HG02885 (cell line): ENCODE data around the gene SNCB.

Experiments used
- ATAC-seq: cut with Tn5 transposase; IDR thresholded peaks from one replicate; pipeline ENCODE4 v1.9.1; 2021; ENCODE audit warnings: mild to moderate bottlenecking; ENCODE audit not compliant: unreplicated experiment, poor library complexity

Gene SNCB

DNA sequence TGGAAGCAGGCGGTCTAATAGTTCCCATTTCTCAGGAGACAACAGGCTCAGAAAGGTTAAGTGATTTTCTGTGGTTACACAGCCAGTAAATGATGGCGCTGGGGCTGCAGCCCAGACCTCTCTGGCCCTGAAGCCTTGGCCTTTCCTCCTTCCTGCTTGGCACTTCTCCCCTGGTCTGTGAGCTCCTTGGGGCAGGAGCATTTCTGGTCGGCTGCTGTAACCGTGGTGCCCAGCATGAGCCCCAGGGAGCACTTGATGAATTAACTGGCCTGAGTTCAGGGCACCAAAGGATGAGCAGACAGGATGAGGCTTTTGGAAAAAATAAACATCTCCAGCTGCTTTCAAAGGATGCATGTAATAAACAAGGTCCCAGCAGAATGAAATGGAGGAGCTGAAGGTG, 51.0 kb downstream of the SNCB start:
- ATAC-seq, result no peak

DNA sequence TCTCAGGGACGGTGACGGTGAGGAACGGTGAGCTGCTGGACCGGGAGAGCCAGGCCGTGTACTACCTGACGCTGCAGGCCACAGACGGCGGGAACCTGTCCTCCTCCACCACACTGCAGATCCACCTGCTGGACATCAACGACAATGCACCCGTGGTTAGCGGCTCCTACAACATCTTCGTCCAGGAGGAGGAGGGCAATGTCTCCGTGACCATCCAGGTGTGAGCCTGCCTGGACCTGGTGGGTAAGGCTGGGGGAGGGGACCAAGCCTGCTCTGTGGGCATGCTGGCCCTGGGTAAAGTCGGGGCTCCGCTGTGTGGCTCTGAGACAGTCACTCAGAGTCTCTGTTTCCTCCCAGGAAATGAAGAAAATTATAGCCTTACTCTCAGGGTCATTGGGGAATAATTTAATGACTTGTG, 51.9 kb downstream of the SNCB start:
- ATAC-seq, result no peak

DNA sequence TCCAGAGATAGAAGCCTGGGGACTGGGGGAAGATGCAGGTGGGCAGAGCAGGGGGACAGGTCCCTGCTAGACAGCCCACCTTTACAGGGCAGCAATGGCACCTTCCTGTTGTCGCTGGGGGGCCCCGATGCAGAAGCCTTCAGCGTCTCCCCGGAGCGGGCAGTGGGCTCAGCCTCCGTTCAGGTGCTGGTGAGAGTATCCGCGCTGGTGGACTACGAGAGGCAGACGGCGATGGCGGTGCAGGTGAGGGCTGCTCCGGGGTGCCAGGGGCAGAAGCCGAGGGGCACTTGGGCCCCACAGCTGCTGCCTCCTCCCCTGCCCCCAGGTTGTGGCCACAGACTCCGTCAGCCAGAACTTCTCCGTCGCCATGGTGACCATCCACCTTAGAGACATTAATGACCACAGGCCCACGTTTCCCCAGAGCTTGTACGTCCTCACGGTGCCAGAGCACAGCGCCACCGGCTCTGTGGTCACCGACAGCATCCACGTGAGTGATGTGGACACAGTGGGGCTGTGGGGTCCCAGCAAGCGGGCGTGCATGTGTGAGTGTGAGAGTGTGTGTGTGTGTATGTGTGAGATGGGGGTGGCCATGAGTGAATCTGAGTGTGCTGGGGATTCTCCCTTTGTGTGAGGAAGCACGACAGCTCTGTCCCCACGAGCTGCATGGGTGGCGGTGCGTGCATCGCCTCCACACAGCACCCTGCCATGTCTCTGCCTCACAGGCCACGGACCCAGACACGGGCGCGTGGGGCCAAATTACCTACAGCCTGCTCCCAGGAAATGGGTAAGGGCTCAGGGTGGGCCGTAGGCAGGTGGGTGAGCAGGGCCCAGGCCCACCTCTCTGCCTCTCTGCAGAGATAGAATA, 52.8 kb downstream of the SNCB start:
- ATAC-seq, result no peak

DNA sequence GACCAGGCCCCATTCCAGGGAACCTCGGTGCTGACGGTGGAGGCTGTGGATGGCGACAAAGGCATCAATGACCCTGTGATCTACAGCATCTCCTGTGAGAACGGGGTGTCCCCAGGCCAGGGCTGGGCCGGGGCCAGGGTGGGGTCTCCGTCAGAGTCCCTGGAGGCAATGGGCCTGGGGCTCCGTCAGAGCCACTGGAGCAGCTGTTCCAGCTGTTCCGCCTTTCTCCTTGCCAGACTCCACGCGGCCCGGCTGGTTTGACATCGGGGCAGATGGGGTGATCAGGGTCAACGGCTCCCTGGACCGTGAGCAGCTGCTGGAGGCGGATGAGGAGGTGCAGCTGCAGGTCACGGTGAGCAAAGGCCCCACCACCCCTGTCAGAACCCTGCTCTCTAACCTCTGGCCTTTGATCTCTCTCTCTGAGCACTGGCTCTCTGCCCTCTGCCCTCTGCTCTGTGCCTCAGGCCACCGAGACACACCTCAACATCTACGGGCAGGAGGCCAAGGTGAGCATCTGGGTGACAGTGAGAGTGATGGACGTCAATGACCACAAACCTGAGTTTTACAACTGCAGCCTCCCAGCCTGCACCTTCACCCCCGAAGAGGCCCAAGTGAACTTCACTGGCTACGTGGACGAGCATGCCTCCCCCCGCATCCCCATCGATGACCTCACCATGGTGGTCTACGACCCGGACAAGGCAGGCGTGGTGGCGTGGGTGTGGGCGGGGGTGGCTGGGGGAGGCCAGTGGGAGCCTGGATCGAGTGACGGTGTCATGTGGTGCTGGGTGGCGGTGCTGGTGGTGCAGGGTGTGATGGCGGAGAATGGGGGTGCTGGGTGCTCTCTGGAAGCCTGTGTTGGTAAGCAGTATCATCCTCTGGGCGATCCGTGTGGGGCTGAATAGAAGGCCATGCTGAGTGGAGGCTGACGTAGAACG, 54.6 kb downstream of the SNCB start:
- no peak for ATAC-seq

DNA sequence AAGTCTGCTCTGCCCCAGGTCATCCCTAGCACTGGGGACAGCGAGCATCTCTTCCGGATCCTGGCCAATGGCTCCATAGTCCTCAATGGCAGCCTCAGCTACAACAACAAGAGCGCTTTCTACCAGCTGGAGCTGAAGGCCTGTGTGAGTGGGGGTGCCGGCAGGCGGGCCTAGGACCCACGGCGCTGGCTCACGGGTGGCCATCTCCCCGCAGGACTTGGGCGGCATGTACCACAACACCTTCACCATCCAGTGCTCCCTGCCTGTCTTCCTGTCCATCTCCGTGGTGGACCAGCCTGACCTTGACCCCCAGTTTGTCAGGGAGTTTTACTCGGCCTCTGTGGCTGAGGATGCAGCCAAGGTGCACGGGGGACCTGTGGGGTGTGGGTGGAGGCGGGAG, 55.3 kb downstream of the SNCB start:
- ATAC-seq, result no peak

DNA sequence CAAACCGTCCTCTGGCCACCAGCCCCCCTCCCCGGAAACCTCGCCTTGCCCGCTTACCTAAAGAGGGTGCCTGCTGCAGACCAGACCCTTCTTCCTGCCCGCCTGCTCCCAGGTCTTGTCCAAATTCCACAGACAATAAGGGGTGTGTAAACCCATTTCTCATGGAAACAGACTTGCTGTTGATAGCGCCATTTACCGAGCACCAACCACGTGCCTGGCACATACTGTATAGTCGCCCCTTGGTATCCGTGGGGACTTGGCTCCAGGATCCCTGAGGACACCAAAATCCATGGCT, 56.1 kb downstream of the SNCB start:
- ATAC-seq, result no peak

DNA sequence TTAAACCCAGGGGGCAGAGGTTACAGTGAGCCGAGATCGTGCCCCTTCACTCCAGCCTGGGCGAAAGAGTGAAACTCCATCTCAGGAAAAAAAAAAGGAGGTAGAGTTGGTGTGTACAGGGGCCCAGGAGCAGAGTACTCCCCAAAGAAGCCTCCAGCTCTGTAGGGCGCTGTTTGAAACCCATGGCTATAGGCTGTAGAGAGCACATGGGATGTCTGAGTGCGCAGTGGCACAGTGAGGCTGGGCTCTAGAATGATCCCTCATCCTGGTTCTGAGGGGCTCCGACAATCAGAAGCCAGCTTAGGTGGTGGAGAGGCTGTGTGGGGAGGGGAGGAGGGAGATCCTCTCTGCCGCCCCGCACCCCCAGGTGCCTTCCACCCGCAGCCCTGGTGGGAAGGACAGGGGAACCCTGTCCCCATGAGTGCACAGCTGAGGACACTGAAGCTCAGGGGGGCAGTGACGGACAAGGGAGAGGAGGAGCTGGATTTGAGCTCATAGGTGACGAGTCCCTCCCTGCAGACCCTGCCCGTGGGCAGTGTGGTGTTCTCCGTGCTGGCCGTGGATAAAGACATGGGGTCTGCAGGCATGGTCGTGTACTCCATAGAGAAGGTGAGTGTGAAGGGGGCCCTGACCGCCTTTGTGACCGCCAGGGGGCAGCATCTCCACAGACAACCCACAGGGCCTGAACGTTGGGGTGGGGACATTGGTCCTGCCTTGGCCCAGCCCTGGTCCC, 56.6 kb downstream of the SNCB start:
- peak; percentile 58 for ATAC-seq
